HG02852 (cell line): Measurements from ENCODE around the gene USP5.

ENCODE experiments used
- ATAC-seq: cut with Tn5 transposase; IDR thresholded peaks from one replicate; pipeline ENCODE4 v1.9.1; 2021; ENCODE audit warnings: mild to moderate bottlenecking, moderate library complexity; ENCODE audit not compliant: unreplicated experiment

The USP5 gene

GRCh38 chr12:6851921-6852650 lies at the start of gene USP5:
Gene USP5, plus strand, starts transcription at chr12:6852150. Its CDS starts 30 bp downstream, at chr12:6852180.
- ATAC-seq, result peak; percentile 70

- no peak for ATAC-seq
Observed at GRCh38 chr12:6807170-6807569, 44.8 kb upstream of the USP5 start.

- no peak for ATAC-seq
Observed at GRCh38 chr12:6809056-6809455, 42.9 kb upstream of the USP5 start.

GRCh38 chr12:6810758-6811157 lies 41.2 kb upstream of the USP5 start:
- ATAC-seq, result no peak

- ATAC-seq, result no peak
Observed at GRCh38 chr12:6813363-6813762, 38.6 kb upstream of the USP5 start.

GRCh38 chr12:6816598-6816997 lies 35.4 kb upstream of the USP5 start:
- no peak for ATAC-seq

GRCh38 chr12:6817098-6817497 lies 34.9 kb upstream of the USP5 start:
- ATAC-seq, result no peak

GRCh38 chr12:6817662-6818157 lies 34.2 kb upstream of the USP5 start:
- ATAC-seq, result no peak

GRCh38 chr12:6818222-6818621 lies 33.7 kb upstream of the USP5 start:
- no peak for ATAC-seq

- ATAC-seq, result no peak
Observed at GRCh38 chr12:6818645-6819044, 33.3 kb upstream of the USP5 start.

- ATAC-seq, result no peak
Observed at GRCh38 chr12:6819106-6820030, 32.6 kb upstream of the USP5 start.

GRCh38 chr12:6820166-6820565 lies 31.8 kb upstream of the USP5 start:
- no peak for ATAC-seq

- no peak for ATAC-seq
Observed at GRCh38 chr12:6821591-6822425, 30.1 kb upstream of the USP5 start, which contains the start of gene GPR162. Gene GPR162, plus strand, starts transcription at chr12:6821821. Its CDS starts 2,078 bp downstream, at chr12:6823899.

GRCh38 chr12:6822426-6823135 lies 29.4 kb upstream of the USP5 start:
- ATAC-seq, result no peak

- no peak for ATAC-seq
Observed at GRCh38 chr12:6823182-6824084, 28.5 kb upstream of the USP5 start.

GRCh38 chr12:6824085-6824775 lies 27.7 kb upstream of the USP5 start:
- no peak for ATAC-seq

GRCh38 chr12:6824901-6825381 lies 27.0 kb upstream of the USP5 start:
- ATAC-seq, result no peak

- no peak for ATAC-seq
Observed at GRCh38 chr12:6825398-6826124, 26.4 kb upstream of the USP5 start.
